Lung (tissue), 12 donors: ENCODE data around the gene E4F1. TPM values are rescaled to one million over a fixed set of nuclear protein-coding genes. Genes with fewer than 3 reads are reported as not detected.

Experiments used
- ATAC-seq: fragments of 200-7000 bp; cut with Tn5 transposase; one replicate; pipeline ENCODE4 v1.9.1; 2020; ENCODE audit warnings: moderate number of reproducible peaks; ENCODE audit not compliant: insufficient read depth, low FRiP score
- DNase-seq, 3 donors: peaks; one replicate each; pipeline ENCODE4 v3.0.0-alpha.2; 2013 to 2017
- H3K27ac ChIP-seq, 2 donors: one replicate each; pipeline ENCODE4 v1.5.1; 2013; ENCODE audit warnings: mild to moderate bottlenecking in 2 of 2, moderate library complexity in 2 of 2, control low read depth in 1 of 2, inconsistent platforms in 1 of 2, low read depth in 1 of 2, low read length in 1 of 2
- H3K27me3 ChIP-seq, 3 donors: one replicate each; pipeline ENCODE4 v1.5.1; 2013; ENCODE audit warnings: low read length in 2 of 3; ENCODE audit not compliant: control insufficient read depth in 3 of 3, insufficient read depth in 3 of 3
- H3K36me3 ChIP-seq, 4 donors: one replicate each; pipeline ENCODE4 v1.5.1; 2013; ENCODE audit warnings: low read length in 4 of 4, mild to moderate bottlenecking in 1 of 4, moderate library complexity in 1 of 4; ENCODE audit not compliant: control insufficient read depth in 4 of 4, insufficient read depth in 4 of 4
- H3K4me1 ChIP-seq, 5 donors: one replicate each; pipeline ENCODE4 v1.5.1; 2013; ENCODE audit warnings: low read length in 5 of 5, mild to moderate bottlenecking in 2 of 5, moderate library complexity in 1 of 5; ENCODE audit not compliant: control insufficient read depth in 5 of 5, insufficient read depth in 5 of 5
- H3K4me3 ChIP-seq: one replicate; pipeline ENCODE4 v1.5.1; 2013; ENCODE audit warnings: mild to moderate bottlenecking, control low read depth, moderate library complexity
- H3K9ac ChIP-seq, 2 donors: one replicate each; pipeline ENCODE4 v1.5.1; 2013; ENCODE audit warnings: low read length in 2 of 2, control low read depth in 1 of 2; ENCODE audit not compliant: insufficient read depth in 1 of 2
- H3K9me3 ChIP-seq, 4 donors: one replicate each; pipeline ENCODE4 v1.5.1; 2013; ENCODE audit warnings: low read length in 3 of 4, mild to moderate bottlenecking in 1 of 4, moderate library complexity in 1 of 4; ENCODE audit not compliant: control insufficient read depth in 4 of 4, insufficient read depth in 3 of 4
- WGBS, 2 donors: extraction: QIAGEN DNeasy Blood & Tissue Kit; methylation state at CpG; one replicate each; pipeline ENCODE4 v1.1.7; 2013; 5-methylcytosine and 5-hydroxymethylcytosine counted together
- polyA plus RNA-seq, 2 donors: library from polyadenylated mRNA; stranded (reverse); fragments of 200-250 nt; gene quantifications; one replicate each; pipeline ENCODE4 v1.2.1, GENCODE V29; 2013
- total RNA-seq, 2 donors: library from RNA; depleted of rRNA in 1 of 2; stranded (reverse); fragments of >200 nt in 1 of 2; gene quantifications; one replicate each; pipeline ENCODE4 v1.2.1, GENCODE V29; 2014 to 2021
- TF ChIP-seq, protein P1 (sequence below): IDR thresholded peaks from 2 replicates; pipeline ENCODE4 v1.5.1; 2012; ENCODE audit warnings: mild to moderate bottlenecking; ENCODE audit errors: control extremely low read depth, extremely low read depth
- donor health status: control.
- donor health status: control.
- donor health status: Bipolar disorder and iron deficiency.
- donor health status: healthy.
- donor health status: DM: yes; HTN: yes; CAD: no.

E4F1 gene
- total and polyA plus RNA-seq, 4 donors, result 21.0 to 30.2 (median 24.8) TPM

DNA sequence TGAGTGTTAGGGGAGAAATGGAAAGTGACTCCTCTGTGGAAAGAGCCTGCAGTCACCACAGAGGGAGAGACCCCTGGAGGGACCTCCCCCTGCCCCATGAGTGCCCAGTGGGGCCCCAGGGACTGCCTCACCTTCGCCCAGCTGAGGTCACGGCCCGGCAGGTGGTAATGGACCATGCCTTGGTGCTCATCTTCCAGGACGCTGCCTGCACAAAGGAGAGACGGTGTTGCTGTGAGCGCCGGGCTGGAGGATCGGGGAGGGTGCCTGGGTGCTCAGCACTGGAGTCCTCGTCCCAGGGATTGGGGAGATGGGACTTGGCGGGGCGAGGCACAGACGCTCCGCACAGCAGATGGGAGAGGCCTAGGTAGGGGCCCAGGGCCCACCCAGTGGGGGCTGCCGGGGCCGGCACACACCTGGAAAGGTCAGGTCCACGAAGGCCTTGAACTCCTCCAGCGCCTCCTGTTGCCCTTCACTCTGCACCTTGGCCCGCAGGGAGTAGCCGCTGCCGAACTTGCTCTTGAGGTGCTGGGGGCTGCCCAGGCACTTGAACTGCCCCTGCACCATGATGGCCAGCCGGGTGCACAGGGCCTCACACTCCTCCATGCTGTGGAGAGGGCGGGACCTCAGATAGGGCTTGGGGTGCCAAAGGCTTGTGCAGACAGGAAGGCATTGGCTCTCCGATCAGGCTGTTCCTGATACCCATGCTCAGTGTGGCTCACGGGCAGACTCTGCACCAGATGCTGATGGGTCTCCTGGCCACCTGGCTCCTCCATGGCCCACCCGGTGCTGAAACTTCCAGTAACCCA lies 54.3 kb downstream of the E4F1 start:
- Histone ChIP-seq H3K27me3 (no peaks in the 10 kb centered on the region), H3K9me3 (no peaks in the 10 kb centered on the region), H3K36me3 (peaks cover 0 to 34% (median 0%) of the 10 kb centered on the region in 4 donors), H3K27ac (no peak overlapping the region), H3K4me1 (no peaks in the 10 kb centered on the region), H3K9ac (no peak overlapping the region), H3K4me3 (no peak overlapping the region)
- 92% methylated on average over 25 of the region's 25 CpGs for WGBS, 2 donors
- ATAC-seq, result no peak
- TF ChIP-seq, protein P1, sequence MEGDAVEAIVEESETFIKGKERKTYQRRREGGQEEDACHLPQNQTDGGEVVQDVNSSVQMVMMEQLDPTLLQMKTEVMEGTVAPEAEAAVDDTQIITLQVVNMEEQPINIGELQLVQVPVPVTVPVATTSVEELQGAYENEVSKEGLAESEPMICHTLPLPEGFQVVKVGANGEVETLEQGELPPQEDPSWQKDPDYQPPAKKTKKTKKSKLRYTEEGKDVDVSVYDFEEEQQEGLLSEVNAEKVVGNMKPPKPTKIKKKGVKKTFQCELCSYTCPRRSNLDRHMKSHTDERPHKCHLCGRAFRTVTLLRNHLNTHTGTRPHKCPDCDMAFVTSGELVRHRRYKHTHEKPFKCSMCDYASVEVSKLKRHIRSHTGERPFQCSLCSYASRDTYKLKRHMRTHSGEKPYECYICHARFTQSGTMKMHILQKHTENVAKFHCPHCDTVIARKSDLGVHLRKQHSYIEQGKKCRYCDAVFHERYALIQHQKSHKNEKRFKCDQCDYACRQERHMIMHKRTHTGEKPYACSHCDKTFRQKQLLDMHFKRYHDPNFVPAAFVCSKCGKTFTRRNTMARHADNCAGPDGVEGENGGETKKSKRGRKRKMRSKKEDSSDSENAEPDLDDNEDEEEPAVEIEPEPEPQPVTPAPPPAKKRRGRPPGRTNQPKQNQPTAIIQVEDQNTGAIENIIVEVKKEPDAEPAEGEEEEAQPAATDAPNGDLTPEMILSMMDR, result no peak
- no peak for DNase-seq

DNA sequence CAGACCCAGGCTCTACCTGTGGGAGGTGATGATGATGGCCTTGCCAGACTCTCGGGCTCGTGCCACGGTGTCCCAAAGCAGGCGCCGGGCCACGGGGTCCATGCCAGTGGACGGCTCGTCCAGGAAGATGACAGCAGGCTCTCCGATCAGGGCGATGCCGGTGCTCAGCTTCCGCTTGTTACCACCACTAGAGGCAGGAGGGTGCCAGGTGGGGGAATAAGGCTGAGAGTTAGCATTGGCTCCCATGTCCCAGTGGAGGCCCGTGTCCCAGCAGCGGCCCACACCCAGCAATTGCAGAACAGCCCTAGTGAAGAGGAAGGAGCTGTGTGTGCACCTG lies 54.8 kb downstream of the E4F1 start:
- no peak for DNase-seq
- H3K9me3 ChIP-seq, result no peaks in the 10 kb centered on the region
- H3K36me3 ChIP-seq, result peaks cover 0 to 37% (median 0%) of the 10 kb centered on the region in 4 donors
- H3K4me3 ChIP-seq, result no peak overlapping the region
- 88 to 90% methylated on average over 14 of the region's 14 CpGs for WGBS, 2 donors
- H3K27ac ChIP-seq, result no peak overlapping the region
- no peak for ATAC-seq
- H3K4me1 ChIP-seq, result no peaks in the 10 kb centered on the region
- no peaks in the 10 kb centered on the region for H3K27me3 ChIP-seq
- H3K9ac ChIP-seq, result no peak overlapping the region
- TF ChIP-seq, protein P1, result no peak

DNA sequence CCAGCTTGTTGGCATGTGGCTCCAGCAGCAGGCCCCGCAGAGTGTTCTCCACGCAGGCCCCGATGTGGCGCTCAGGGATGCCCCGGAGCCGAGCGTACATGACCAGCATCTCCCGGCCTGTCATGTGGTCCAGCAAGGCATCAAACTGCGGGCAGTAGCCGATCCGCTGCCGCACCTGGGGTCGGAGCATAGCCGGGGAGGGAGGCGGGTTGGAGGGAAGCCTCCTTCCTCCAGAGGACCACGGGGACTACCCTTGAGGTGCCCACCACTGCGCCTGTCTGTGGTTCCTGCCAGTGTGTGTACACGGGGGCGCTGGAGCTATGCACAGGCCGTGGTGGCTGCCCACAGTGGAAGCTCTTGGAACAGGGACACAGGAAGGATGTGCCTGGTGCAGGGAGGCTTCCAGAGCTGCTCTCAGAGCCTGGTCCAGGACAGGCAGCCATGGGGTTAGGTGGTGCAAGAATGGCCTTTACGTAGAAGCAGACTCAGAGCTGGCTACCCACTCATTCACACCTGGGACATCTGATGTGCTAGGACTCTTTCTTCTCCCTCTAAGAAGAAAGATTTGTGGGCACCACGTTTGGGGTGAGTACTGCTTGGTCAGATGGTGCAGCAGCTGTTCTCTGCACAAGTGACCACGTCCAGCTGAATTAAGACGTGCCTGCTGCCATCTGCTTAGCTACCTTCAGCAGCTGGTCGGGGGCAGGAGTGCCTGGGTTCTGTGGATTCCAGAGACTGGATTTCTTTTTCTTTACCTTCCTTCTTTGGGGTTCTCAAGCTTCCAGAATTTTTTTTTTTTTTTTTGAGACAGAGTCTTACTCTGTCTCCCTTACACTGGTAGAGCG lies 55.8 kb downstream of the E4F1 start:
- Histone ChIP-seq H3K4me3 (no peak overlapping the region), H3K36me3 (peaks cover 0 to 44% (median 0%) of the 10 kb centered on the region in 4 donors), H3K9ac (no peak overlapping the region), H3K4me1 (no peaks in the 10 kb centered on the region), H3K27ac (no peak overlapping the region), H3K9me3 (no peaks in the 10 kb centered on the region), H3K27me3 (no peaks in the 10 kb centered on the region)
- TF ChIP-seq, protein P1, result no peak
- ATAC-seq (no peak), DNase-seq (no peak)
- WGBS, 2 donors, result 91 to 95% methylated on average over 26 of the region's 26 CpGs
